GM12892 (cell line): Measurements from ENCODE around the gene BABAM2. TPM values are rescaled to one million over a fixed set of nuclear protein-coding genes. Genes with fewer than 3 reads are reported as not detected.

Experiments
- DNase-seq: peaks from one replicate; pipeline ENCODE4 v3.0.0; 2011; ENCODE audit not compliant: insufficient read length
- FAIRE-seq: peaks from 2 replicates; lab custom pipeline; 2011; peaks lifted over from hg19 to GRCh38; lab: Jason Lieb, UNC
- POLR2A ChIP-seq: IDR thresholded peaks from 2 replicates; pipeline ENCODE4 v1.6.1; 2011; ENCODE audit warnings: low read depth, low read length, control low read depth
- POLR2AphosphoS5 ChIP-seq: IDR thresholded peaks from 2 replicates; pipeline ENCODE4 v1.6.1; 2011; ENCODE audit warnings: low read depth, low read length, control low read depth
- TAF1 ChIP-seq: IDR thresholded peaks from 2 replicates; pipeline ENCODE4 v1.6.1; 2011; ENCODE audit warnings: low read depth, mild to moderate bottlenecking, control low read depth, low read length, borderline replicate concordance
- polyA plus RNA-seq: library from polyadenylated mRNA; unstranded; fragments of >200 nt; gene quantifications from one replicate; pipeline ENCODE4 v1.2.1, GENCODE V29; 2012; ENCODE audit warnings: missing spikeins, inconsistent platforms; ENCODE audit not compliant: missing spikeins

The BABAM2 gene
- 31.4 TPM for polyA plus RNA-seq

- peak; percentile 94 for FAIRE-seq
These were observed at the start of gene BABAM2, which contains the start of gene RBKS for GRCh38 chr2:27890146-27890923. Gene BABAM2 (plus strand): TSS chr2:27890729. CDS start chr2:27894557, 3,828 bp downstream. Gene RBKS (minus strand): TSS chr2:27890387. CDS start chr2:27890345, 42 bp downstream.

GRCh38 chr2:27842894-27843293 lies 47.6 kb upstream of the BABAM2 start:
- no peak for TF ChIP-seq POLR2AphosphoS5
- no peak for TF ChIP-seq TAF1
- DNase-seq (no peak), FAIRE-seq (no peak)

More at GRCh38 chr2:27890146-27890923, at the start of gene BABAM2, which contains the start of gene RBKS:
- DNase-seq: peak; percentile 82
- peak; percentile 81 for TF ChIP-seq POLR2AphosphoS5
- TF ChIP-seq POLR2A: peak; percentile 75
- TF ChIP-seq TAF1: 0 out of 2 replicates have a peak, but pooled peaks have one; percentile 18

GRCh38 chr2:27843992-27844391 lies 46.5 kb upstream of the BABAM2 start:
- no peak for TF ChIP-seq POLR2A
- no peak for FAIRE-seq
- no peak for DNase-seq

- DNase-seq: no peak
- no peak for FAIRE-seq
- TF ChIP-seq POLR2AphosphoS5 (no peak), POLR2A (no peak), TAF1 (no peak)
These were observed 45.7 kb upstream of the BABAM2 start for GRCh38 chr2:27844821-27845255.

GRCh38 chr2:27847333-27847732 lies 43.2 kb upstream of the BABAM2 start:
- DNase-seq (no peak), FAIRE-seq (no peak)
- no peak for TF ChIP-seq POLR2A
- no peak for TF ChIP-seq POLR2AphosphoS5
- TF ChIP-seq TAF1: no peak

- no peak for TF ChIP-seq POLR2AphosphoS5
- no peak for TF ChIP-seq TAF1
- TF ChIP-seq POLR2A: no peak
- no peak for DNase-seq
- no peak for FAIRE-seq
These were observed 40.8 kb upstream of the BABAM2 start for GRCh38 chr2:27849558-27850205.

GRCh38 chr2:27852691-27853090 lies 37.8 kb upstream of the BABAM2 start:
- TF ChIP-seq TAF1 (no peak), POLR2AphosphoS5 (no peak), POLR2A (no peak)
- FAIRE-seq (no peak), DNase-seq (no peak)

- no peak for DNase-seq
- no peak for TF ChIP-seq POLR2A
- no peak for TF ChIP-seq TAF1
- no peak for TF ChIP-seq POLR2AphosphoS5
- no peak for FAIRE-seq
These were observed 36.2 kb upstream of the BABAM2 start for GRCh38 chr2:27854229-27854862.

GRCh38 chr2:27855476-27855875 lies 35.1 kb upstream of the BABAM2 start:
- FAIRE-seq (no peak), DNase-seq (no peak)
- no peak for TF ChIP-seq POLR2AphosphoS5
- no peak for TF ChIP-seq TAF1
- no peak for TF ChIP-seq POLR2A

- DNase-seq (no peak), FAIRE-seq (no peak)
- TF ChIP-seq POLR2A (no peak), TAF1 (no peak), POLR2AphosphoS5 (no peak)
These were observed 34.1 kb upstream of the BABAM2 start for GRCh38 chr2:27856386-27856785.

- DNase-seq (no peak), FAIRE-seq (no peak)
- TF ChIP-seq TAF1 (no peak), POLR2AphosphoS5 (no peak), POLR2A (no peak)
These were observed 33.6 kb upstream of the BABAM2 start for GRCh38 chr2:27856956-27857355.
